Ovary (tissue), 9 donors: ENCODE measurements around the gene ZCWPW1. TPM values are rescaled to one million over a fixed set of nuclear protein-coding genes. Genes with fewer than 3 reads are reported as not detected.

ENCODE experiments used
- DNase-seq, 5 donors: peaks; one replicate each; pipeline ENCODE4 v3.0.0-alpha.2; 2019 to 2020
- H3K27ac ChIP-seq, 2 donors: fragments of 200-600 bp; one replicate each; pipeline versions ENCODE4 v1.5.1 to v1.8.0; 2019 to 2022
- H3K27me3 ChIP-seq: fragments of 200-600 bp; one replicate; pipeline ENCODE4 v1.8.0; 2022
- H3K36me3 ChIP-seq: fragments of 200-600 bp; sonication (generic); one replicate; pipeline ENCODE4 v1.5.1; 2019
- H3K4me1 ChIP-seq: one replicate; pipeline ENCODE4 v1.8.1; 2013; ENCODE audit warnings: mild to moderate bottlenecking, moderate library complexity; ENCODE audit not compliant: insufficient read depth
- H3K4me3 ChIP-seq: fragments of 200-600 bp; sonication (generic); one replicate; pipeline ENCODE4 v1.5.1; 2017
- H3K9me3 ChIP-seq, 2 donors: fragments of 200-600 bp in 1 of 2; sonication (generic) in 1 of 2; one replicate each; pipeline versions ENCODE4 v1.5.1 to v1.8.1; 2013 to 2019; ENCODE audit warnings: mild to moderate bottlenecking in 1 of 2, moderate library complexity in 1 of 2
- CTCF ChIP-seq, 3 donors: fragments of 450-650 bp in 2 of 3; fragments of 200-600 bp in 1 of 3; IDR thresholded peaks; one replicate each; pipeline versions ENCODE4 v1.5.1 to v1.8.0; 2016 to 2022; ENCODE audit warnings: antibody characterized with exemption in 3 of 3, mild to moderate bottlenecking in 1 of 3
- EP300 ChIP-seq: sonication (generic); formaldehyde crosslinking; IDR thresholded peaks from one replicate; pipeline ENCODE4 v1.6.1; 2017; ENCODE audit warnings: antibody characterized with exemption
- POLR2A ChIP-seq: fragments of 450-650 bp; IDR thresholded peaks from one replicate; pipeline ENCODE4 v1.6.1; 2017; ENCODE audit warnings: antibody characterized with exemption, mild to moderate bottlenecking, moderate library complexity
- WGBS, 3 donors: extraction: QIAGEN DNeasy Blood & Tissue Kit in 1 of 3; methylation state at CpG; one replicate each; pipeline versions ENCODE4 v1.1.5 to v1.1.7; 2013 to 2017; 5-methylcytosine and 5-hydroxymethylcytosine counted together
- intact Hi-C, 4 donors: fragments of 100-400 bp; cut with DNase I; formaldehyde crosslinking; loops; one replicate each; pipeline versions ENCODE4 v1.11.0 to v1.15.1; 2022 to 2023
- polyA plus RNA-seq, 2 donors: library from polyadenylated mRNA; stranded (reverse); fragments of 200-250 nt in 1 of 2; fragments of 350-450 nt in 1 of 2; fragmentation: Illumina TruSeq in 1 of 2; extraction: RNeasy Lipid Tissue Mini Kit (QIAGEN cat#74804) in 1 of 2; gene quantifications; one replicate each; pipeline ENCODE4 v1.2.3, GENCODE V29; 2013 to 2014
- total RNA-seq, 7 donors: library from RNA; depleted of rRNA in 2 of 7; stranded (reverse); fragments of >200 nt in 2 of 7; fragmentation: NEBNext Ultra II Directional in 3 of 7; extraction: Animal tissue kit (Norgen Biotek cat#: 25700) in 3 of 7; gene quantifications; one replicate each; pipeline versions ENCODE4 v1.1.0 to v1.2.4, GENCODE V29; 2016 to 2023
- donor health status: DM: no; HTN: no; CAD: no; lungs with moderate emphysema.
- donor health status: DM: no; HTN: no; CAD: no.
- donor health status: Bipolar disorder and iron deficiency.
- donor health status: DM: yes; HTN: yes; CAD: no.
- donor health status: DM: no; HTN: no; CAD: no.
- donor health status: DM: yes; HTN: yes; CAD: no.

ZCWPW1 gene
- total and polyA plus RNA-seq, 9 donors = 2.6 to 9.3 (median 6.2) TPM

- 72 to 91% (median 89%) methylated on average over 6 of the region's 6 CpGs for WGBS, 3 donors
These were observed 57.8 kb downstream of the ZCWPW1 start for GRCh38 chr7:100370746-100371145.

GRCh38 chr7:100370303-100370702 lies 58.2 kb downstream of the ZCWPW1 start:
- H3K27ac ChIP-seq = no peak overlapping the region
- 13 to 26% (median 21%) methylated on average over 4 of the region's 4 CpGs for whole genome bisulfite sequencing, 3 donors
- no peaks in the 10 kb centered on the region for H3K4me1 ChIP-seq
- H3K36me3 ChIP-seq = no peaks in the 10 kb centered on the region
- no peak for TF ChIP-seq EP300
- no peak for TF ChIP-seq CTCF (IDR thresholded peaks at IDR 0.05)
- H3K9me3 ChIP-seq = no peaks in the 10 kb centered on the region
- H3K4me3 ChIP-seq = no peak overlapping the region
- intact Hi-C loops = no loop called here
- no peak for DNase-seq
- H3K27me3 ChIP-seq = no peaks in the 10 kb centered on the region

More at GRCh38 chr7:100370746-100371145, 57.8 kb downstream of the ZCWPW1 start:
- no peak for DNase-seq
- no peak overlapping the region for H3K4me3 ChIP-seq
- H3K4me1 ChIP-seq = no peaks in the 10 kb centered on the region
- TF ChIP-seq CTCF (IDR thresholded peaks at IDR 0.05) (no peak), EP300 (no peak), POLR2A (no peak)
- intact Hi-C loops = no loop called here
- H3K27ac ChIP-seq = no peak overlapping the region
- no peaks in the 10 kb centered on the region for H3K36me3 ChIP-seq
- no peaks in the 10 kb centered on the region for H3K9me3 ChIP-seq
- no peaks in the 10 kb centered on the region for H3K27me3 ChIP-seq

- no peak for DNase-seq
- intact Hi-C loops = no loop called here
- WGBS, 3 donors = 60 to 68% (median 62%) methylated on average over 6 of the region's 6 CpGs
- TF ChIP-seq EP300 = no peak
- TF ChIP-seq CTCF (IDR thresholded peaks at IDR 0.05) = no peak
- no peak for TF ChIP-seq POLR2A
- no peak overlapping the region for H3K4me3 ChIP-seq
- no peaks in the 10 kb centered on the region for H3K9me3 ChIP-seq
- no peaks in the 10 kb centered on the region for H3K4me1 ChIP-seq
- no peaks in the 10 kb centered on the region for H3K36me3 ChIP-seq
- no peaks in the 10 kb centered on the region for H3K27me3 ChIP-seq
- H3K27ac ChIP-seq = no peak overlapping the region
These were observed 59.4 kb downstream of the ZCWPW1 start for GRCh38 chr7:100369105-100369504.

GRCh38 chr7:100367676-100368613 lies 60.6 kb downstream of the ZCWPW1 start:
- H3K4me3 ChIP-seq = no peak overlapping the region
- H3K9me3 ChIP-seq = no peaks in the 10 kb centered on the region
- intact Hi-C loops = no loop called here
- TF ChIP-seq POLR2A (no peak), CTCF (IDR thresholded peaks at IDR 0.05) (no peak), EP300 (no peak)
- H3K36me3 ChIP-seq = no peaks in the 10 kb centered on the region
- 84 to 87% (median 85%) methylated on average over 12 of the region's 12 CpGs for whole genome bisulfite sequencing, 3 donors
- no peaks in the 10 kb centered on the region for H3K27me3 ChIP-seq
- no peak overlapping the region for H3K27ac ChIP-seq
- DNase-seq = no peak
- no peaks in the 10 kb centered on the region for H3K4me1 ChIP-seq
